Activated CD4-positive, alpha-beta T cell treated with anti-CD3 and anti-CD28 coated beads for 36 hours (primary cell): ENCODE data around the gene RNPS1. TPM values are rescaled to one million over a fixed set of nuclear protein-coding genes. Genes with fewer than 3 reads are reported as not detected.
"Not testable (repeated sequence)": the region's sequence is repeated elsewhere in the genome, so short reads cannot be mapped to it uniquely, and the experiment has no call there.

ENCODE experiments used
- ATAC-seq: fragments of 200-7000 bp; cut with Tn5 transposase; one replicate; pipeline ENCODE4 v1.10.0; 2021; ENCODE audit warnings: mild to moderate bottlenecking, moderate library complexity
- CTCF ChIA-PET: fragments of 350-600 bp; sonication (Branson Sonifier 250); formaldehyde crosslinking; loops from one replicate; lab custom pipeline; 2021; ENCODE audit warnings: antibody characterized with exemption; lab: Charles Lee
- POLR2A ChIA-PET: fragments of 350-600 bp; sonication (Branson Sonifier 250); formaldehyde crosslinking; loops from one replicate; lab custom pipeline; 2021; ENCODE audit warnings: antibody characterized with exemption, inconsistent platforms; lab: Charles Lee
- DNase-seq: peaks from one replicate; pipeline ENCODE4 v3.0.0-alpha.2; 2020
- H3K27ac Mint-ChIP-seq: one replicate; pipeline ENCODE4 v1.8.0; 2021; ENCODE audit warnings: mixed read lengths
- H3K27me3 Mint-ChIP-seq: one replicate; pipeline ENCODE4 v1.8.0; 2021; ENCODE audit warnings: mixed read lengths
- H3K36me3 Mint-ChIP-seq: one replicate; pipeline ENCODE4 v1.8.0; 2021; ENCODE audit warnings: low read depth, mixed read lengths
- H3K4me1 Mint-ChIP-seq: one replicate; pipeline ENCODE4 v1.8.0; 2021; ENCODE audit warnings: mixed read lengths
- H3K4me3 Mint-ChIP-seq: one replicate; pipeline ENCODE4 v1.8.0; 2021; ENCODE audit warnings: mild to moderate bottlenecking, moderate library complexity, mixed read lengths
- H3K9me3 Mint-ChIP-seq: one replicate; pipeline ENCODE4 v1.8.0; 2021; ENCODE audit warnings: low read depth, mixed read lengths
- intact Hi-C, 2 experiments: fragments of 100-400 bp; cut with DNase I in 1 of 2; cut with micrococcal nuclease in 1 of 2; formaldehyde crosslinking; loops; one replicate each; pipeline versions ENCODE4 v1.14.2 to v1.15.1; 2022 to 2024; cut with DNase I, micrococcal nuclease
- total RNA-seq, 2 experiments: library from RNA; stranded (reverse); gene quantifications; one replicate each; pipeline ENCODE4 v1.2.3, GENCODE V29; 2021

The RNPS1 gene
- total RNA-seq, 2 experiments from 2014 or later = 327 to 445 TPM

DNA sequence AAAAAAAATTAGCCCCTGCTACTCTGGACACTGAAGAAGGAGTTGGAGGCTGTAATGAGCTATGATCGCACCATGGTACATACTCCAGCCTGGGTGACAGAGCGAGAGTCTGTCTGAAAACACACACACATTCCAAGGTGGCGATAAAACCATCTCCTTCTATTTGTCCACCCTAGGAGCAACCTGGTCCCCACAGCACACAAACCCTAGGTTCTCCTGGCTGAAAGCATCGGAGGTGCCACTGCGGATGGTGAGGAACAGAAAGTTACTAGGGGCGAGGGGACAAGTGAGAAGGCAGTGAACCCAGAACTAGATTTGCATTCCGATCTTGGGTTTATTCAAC lies 15.1 kb downstream of the RNPS1 start:
- H3K4me1 Mint-ChIP-seq = peaks cover 5% of the 10 kb centered on the region
- intact Hi-C loops = loop anchor here (2.0 to 5.0 kb wide), 3 partner anchors 16 to 175 kb away; partner anchors contain the start of genes CCNF (in 1 of the 2) and RNPS1 (in 1 of the 2)
- H3K27ac Mint-ChIP-seq = no peak overlapping the region
- ATAC-seq (no peak), DNase-seq (no peak)
- no peak overlapping the region for H3K4me3 Mint-ChIP-seq
- H3K9me3 Mint-ChIP-seq = no peaks in the 10 kb centered on the region
- ChIA-PET POLR2A (interaction anchor here (0.6 to 2.4 kb wide), 5 partner anchors 10 to 276 kb away, joined by 5 to 27 read pairs (median 11); partner anchors contain the start of genes PGP, TRAF7 and TSC2), CTCF (interaction anchor here (1.3 to 1.5 kb wide), 3 partner anchors 10 to 58 kb away, joined by 5 to 10 read pairs (median 5); no protein-coding TSS in a partner anchor)
- H3K27me3 Mint-ChIP-seq = no peaks in the 10 kb centered on the region
- peaks cover 56% of the 10 kb centered on the region for H3K36me3 Mint-ChIP-seq

DNA sequence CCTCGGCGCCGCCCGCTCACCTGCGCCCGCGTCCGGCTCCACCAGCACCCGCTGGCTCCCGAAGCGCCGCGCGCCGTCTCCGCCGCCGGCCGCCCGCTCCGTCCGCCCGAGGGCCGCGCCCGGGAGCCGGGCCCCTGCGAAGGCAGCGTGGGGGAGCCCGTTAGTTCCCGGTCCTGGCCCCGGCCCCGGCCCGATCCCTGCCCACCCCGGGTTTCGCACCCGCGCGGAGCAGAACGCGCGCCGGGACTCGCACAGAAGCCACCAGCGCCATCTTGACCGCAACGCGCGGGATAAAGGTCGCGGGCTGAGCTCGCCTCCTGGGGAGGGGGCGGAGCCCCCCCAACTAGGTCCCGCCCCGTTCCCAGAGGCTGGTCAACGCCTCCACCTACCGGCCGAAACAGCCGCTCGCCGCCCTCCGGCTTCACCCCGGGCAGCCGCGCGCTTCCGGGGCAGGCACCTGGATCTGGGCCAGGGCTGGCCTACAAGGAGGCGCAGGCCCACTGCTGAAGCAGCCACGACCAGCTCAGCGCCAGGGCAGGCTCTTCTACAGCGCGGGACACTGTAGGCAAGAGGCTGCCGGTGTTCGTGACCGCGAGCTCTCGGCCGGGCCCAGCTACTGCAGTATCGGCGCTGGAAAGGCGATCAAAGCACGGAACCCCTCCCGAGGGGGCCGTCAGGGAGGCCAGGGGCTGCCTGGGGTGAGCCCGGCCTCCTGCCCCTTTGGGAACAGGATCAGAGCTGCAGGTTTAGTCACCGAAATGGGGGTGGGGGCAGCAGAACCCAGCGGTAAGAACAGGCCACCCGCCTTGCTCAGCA lies 16.4 kb downstream of the RNPS1 start, which contains the start of gene ECI1:
ECI1 (minus strand) TSS at position 292 of the 816 bp plus-strand sequence; CDS start at position 271, 21 bp downstream.
- ATAC-seq = peak; percentile 87
- peaks cover 5% of the 10 kb centered on the region for H3K4me1 Mint-ChIP-seq
- POLR2A ChIA-PET = interaction anchor here (0.5 to 2.4 kb wide), 10 partner anchors 8 to 503 kb away, joined by 3 to 27 read pairs (median 4); partner anchors contain the start of genes PGP and TRAF7
- intact Hi-C loops = loop anchor here (1.0 to 5.0 kb wide), 11 partner anchors 12 to 228 kb away; partner anchors contain the start of genes E4F1 (in 2 of the 2), RNPS1 (in 2 of the 2), ABCA3 (in 1 of the 2) and CCNF (in 1 of the 2)
- H3K27me3 Mint-ChIP-seq = no peaks in the 10 kb centered on the region
- peak within 1 kb of the TSS; percentile 90 for H3K27ac Mint-ChIP-seq
- CTCF ChIA-PET = interaction anchor here (0.7 to 1.5 kb wide), 5 partner anchors 11 to 236 kb away, joined by 3 to 10 read pairs (median 5); no protein-coding TSS in a partner anchor
- peaks cover 48% of the 10 kb centered on the region for H3K36me3 Mint-ChIP-seq
- H3K4me3 Mint-ChIP-seq = peak within 1 kb of the TSS; percentile 90
- peak; percentile 92 for DNase-seq
- no peaks in the 10 kb centered on the region for H3K9me3 Mint-ChIP-seq

DNA sequence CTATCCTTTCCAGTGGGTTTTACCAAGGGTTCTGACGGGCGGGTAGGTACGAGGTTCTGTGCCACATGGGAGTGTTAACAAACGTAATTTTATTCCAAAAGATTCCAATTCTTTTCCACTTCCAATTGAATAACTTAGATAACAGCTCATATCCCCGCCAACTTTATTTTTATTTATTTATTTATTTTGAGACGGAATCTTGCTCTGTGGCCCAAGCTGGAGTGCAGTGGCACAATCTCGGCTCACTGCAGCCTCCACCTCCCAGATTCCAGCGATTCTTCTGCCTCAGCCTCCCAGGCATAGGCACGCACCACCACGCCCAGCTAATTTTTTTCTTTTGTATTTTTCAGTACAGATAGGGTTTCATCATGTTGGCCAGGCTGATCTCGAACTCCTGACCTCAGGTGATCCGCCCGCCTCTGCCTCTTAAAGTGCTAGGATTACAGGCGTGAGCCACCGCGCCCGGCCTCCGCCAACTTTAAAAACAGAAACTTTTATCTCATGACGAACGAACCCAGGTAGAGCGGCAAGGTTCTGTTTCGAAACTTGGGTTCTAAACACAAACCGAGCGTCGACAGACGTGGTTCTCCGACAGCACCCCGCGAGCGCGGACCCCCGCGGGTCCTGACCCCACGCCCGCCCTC lies 17.2 kb downstream of the RNPS1 start:
- Mint-ChIP-seq H3K27me3 (no peaks in the 10 kb centered on the region), H3K4me1 (peaks cover 5% of the 10 kb centered on the region), H3K36me3 (peaks cover 43% of the 10 kb centered on the region), H3K4me3 (peak overlapping the region; percentile 90), H3K9me3 (no peaks in the 10 kb centered on the region), H3K27ac (peak overlapping the region; percentile 90)
- ChIA-PET CTCF (interaction anchor here (1.0 to 1.3 kb wide), 2 partner anchors 12 to 29 kb away, joined by 3 to 5 read pairs; no protein-coding TSS in a partner anchor), POLR2A (interaction anchor here (1.5 to 2.4 kb wide), 4 partner anchors 12 to 95 kb away, joined by 4 to 27 read pairs (median 10); partner anchors contain the start of genes PGP and TRAF7)
- ATAC-seq = peak; percentile 3
- intact Hi-C loops = loop anchor here (1.0 to 5.0 kb wide), 10 partner anchors 13 to 227 kb away; partner anchors contain the start of genes E4F1 (in 2 of the 2), ABCA3 (in 1 of the 2), CCNF (in 1 of the 2) and MLST8 (in 1 of the 2)
- peak; percentile 69 for DNase-seq

DNA sequence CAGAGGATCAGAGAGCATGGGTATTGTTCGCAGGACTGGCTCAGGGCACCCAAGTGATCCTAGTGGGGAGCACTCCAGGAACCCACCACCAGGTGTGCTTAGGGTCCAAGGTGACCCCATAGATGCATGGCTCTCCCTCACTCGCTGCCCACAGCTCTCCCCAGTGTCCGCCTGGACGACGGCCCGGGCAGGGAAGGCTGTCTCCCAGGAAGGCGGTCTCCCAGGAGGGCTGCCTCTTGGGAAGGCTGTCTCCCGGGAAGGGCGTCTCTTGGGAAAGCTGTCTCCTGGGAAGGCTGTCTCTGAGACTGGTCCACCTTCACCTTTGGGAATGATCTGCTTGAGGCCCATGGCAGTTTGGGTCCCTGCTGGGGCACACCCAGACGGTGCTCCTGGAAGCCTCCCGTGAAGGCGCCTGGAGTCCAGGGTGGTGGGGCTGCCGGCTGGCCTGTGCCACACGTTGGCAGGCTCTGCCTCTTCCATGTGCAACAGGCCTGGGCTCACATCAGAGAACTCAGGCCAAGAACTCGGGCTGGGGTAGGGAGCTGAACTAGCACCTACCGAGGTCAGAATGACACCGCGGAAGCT lies 21.5 kb downstream of the RNPS1 start:
- H3K27ac Mint-ChIP-seq = no peak overlapping the region
- no peaks in the 10 kb centered on the region for H3K27me3 Mint-ChIP-seq
- CTCF ChIA-PET = interaction anchor here (0.6 to 0.7 kb wide), 2 partner anchors 8 to 198 kb away, joined by 3 read pairs; partner anchors contain the start of gene TSC2
- POLR2A ChIA-PET = interaction anchor here (1.0 kb wide), 1 partner anchor 13 kb away, joined by 3 read pairs; no protein-coding TSS in a partner anchor
- H3K36me3 Mint-ChIP-seq = peaks cover 19% of the 10 kb centered on the region
- intact Hi-C loops = no loop called here
- no peaks in the 10 kb centered on the region for H3K9me3 Mint-ChIP-seq
- H3K4me1 Mint-ChIP-seq = peaks cover 2% of the 10 kb centered on the region
- H3K4me3 Mint-ChIP-seq = no peak overlapping the region
- ATAC-seq = no peak
- no peak for DNase-seq

DNA sequence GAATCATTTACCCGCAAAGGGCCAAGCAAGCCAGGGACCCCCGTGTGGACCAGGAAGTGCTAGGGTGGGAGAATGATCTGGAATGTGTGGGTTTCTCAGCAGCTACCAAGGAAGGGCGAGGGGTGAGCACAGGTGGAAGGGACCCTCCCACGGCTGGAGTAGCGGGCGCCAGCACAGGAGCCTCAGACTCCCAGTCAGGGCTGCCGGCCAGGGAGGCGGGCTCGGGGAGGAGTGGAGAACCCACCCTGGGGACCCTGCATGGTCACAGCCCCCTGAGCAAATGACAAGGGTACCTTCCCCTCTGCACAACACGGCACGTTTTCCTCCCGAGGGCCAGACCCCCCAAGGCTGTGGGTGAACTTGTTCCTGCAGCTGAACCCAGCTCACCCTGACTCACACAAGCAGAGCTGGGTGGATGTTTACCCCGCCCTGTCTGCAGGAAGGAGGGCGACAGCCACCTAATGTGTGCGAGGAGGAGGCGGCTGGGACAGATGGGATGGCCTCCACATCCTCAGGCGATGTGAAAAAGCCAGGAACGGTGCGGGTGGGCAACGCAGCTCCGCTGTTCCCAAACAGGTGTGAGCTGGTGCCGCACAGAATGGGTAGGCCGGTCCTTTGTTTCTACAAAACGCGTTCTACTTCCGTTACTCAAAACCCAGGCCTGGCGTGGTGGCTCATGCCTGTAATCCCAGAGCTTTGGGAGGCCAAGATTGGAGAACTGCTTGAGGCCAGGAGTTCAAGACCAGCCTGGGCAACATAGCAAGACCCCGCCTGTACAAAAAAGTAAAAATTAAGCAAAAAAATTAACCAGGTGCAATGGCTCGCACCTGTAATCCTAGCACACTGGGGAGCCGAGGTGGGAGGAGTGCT lies 22.8 kb downstream of the RNPS1 start:
- peaks cover 15% of the 10 kb centered on the region for H3K36me3 Mint-ChIP-seq
- H3K4me1 Mint-ChIP-seq = no peaks in the 10 kb centered on the region
- H3K9me3 Mint-ChIP-seq = no peaks in the 10 kb centered on the region
- ChIA-PET CTCF (no interaction called here), POLR2A (no interaction called here)
- H3K27me3 Mint-ChIP-seq = no peaks in the 10 kb centered on the region
- intact Hi-C loops = no loop called here
- H3K27ac Mint-ChIP-seq = no peak overlapping the region
- ATAC-seq (no peak), DNase-seq (no peak)
- H3K4me3 Mint-ChIP-seq = no peak overlapping the region

DNA sequence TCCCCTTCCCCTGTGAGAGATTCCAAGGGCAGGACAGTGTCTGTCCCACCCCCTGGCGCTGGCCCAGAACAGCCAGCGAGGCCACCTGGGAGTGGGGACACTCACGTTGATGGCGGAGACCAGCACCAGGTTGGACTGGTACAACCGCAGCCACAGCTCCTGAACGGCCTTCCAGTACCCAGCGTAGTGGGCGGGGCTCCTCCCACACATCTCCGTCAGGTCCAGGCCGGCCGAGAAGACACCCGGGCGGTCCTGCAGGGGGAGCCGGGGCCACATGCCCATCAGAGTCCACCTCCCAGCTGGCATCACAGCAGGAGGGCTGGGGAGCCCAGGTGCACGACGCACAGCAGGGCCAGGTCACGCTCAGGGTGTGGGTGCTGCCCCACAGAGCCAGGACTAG lies 23.6 kb downstream of the RNPS1 start:
- H3K9me3 Mint-ChIP-seq = no peaks in the 10 kb centered on the region
- no peaks in the 10 kb centered on the region for H3K27me3 Mint-ChIP-seq
- CTCF ChIA-PET = no interaction called here
- H3K4me3 Mint-ChIP-seq = no peak overlapping the region
- no peak overlapping the region for H3K27ac Mint-ChIP-seq
- ATAC-seq (no peak), DNase-seq (no peak)
- H3K4me1 Mint-ChIP-seq = no peaks in the 10 kb centered on the region
- intact Hi-C loops = no loop called here
- POLR2A ChIA-PET = no interaction called here
- H3K36me3 Mint-ChIP-seq = peaks cover 15% of the 10 kb centered on the region

DNA sequence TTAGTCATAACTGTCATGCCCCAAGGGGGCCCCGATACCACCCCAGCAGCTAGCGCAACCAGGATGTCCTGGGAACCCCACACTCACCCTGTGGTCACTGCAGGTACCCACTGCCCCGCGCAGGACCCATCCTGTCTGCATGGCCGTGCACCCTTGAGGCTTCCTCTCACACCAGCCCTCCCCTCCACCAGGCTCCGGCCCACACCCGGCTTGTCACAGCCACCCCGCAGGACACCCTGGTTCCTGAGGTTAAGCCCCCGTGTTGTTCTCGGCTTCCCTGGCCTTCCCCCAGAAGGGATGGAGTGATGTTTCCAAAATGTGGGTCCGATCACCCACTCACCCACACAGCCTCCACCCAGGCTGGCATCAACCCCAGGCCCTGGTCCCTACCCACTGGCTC lies 24.1 kb downstream of the RNPS1 start:
- no peak overlapping the region for H3K27ac Mint-ChIP-seq
- ChIA-PET POLR2A (no interaction called here), CTCF (interaction anchor here (1.0 kb wide), 1 partner anchor 49 kb away, joined by 3 read pairs; no protein-coding TSS in a partner anchor)
- H3K4me3 Mint-ChIP-seq = no peak overlapping the region
- ATAC-seq = no peak
- H3K27me3 Mint-ChIP-seq = no peaks in the 10 kb centered on the region
- no peaks in the 10 kb centered on the region for H3K4me1 Mint-ChIP-seq
- intact Hi-C loops = no loop called here
- H3K36me3 Mint-ChIP-seq = peaks cover 15% of the 10 kb centered on the region
- no peaks in the 10 kb centered on the region for H3K9me3 Mint-ChIP-seq
- no peak for DNase-seq

DNA sequence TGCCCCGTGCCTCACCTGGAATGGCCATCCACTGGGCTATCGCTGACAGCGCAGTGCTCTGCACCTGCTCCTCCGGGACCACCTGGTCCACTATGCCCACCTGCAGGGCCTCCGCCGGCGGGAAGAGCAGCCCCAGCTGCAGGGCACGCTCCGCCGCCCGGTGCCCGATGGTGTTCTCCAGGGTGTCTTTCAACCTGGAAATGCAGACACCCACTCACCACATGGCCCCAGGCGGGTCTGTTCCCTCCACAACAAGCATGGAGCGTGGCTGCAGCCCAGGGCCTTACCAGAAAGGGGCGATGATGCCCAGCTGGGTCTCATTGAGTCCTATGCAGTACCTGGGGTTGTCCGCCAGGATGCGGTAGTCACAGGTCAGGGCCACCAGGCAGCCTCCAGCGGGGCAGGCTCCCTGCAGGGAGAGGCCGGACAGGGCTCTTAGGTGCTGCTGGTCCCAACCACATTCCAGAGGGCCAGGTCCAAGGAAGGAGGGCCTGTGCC lies 24.8 kb downstream of the RNPS1 start:
- Mint-ChIP-seq H3K36me3 (peaks cover 10% of the 10 kb centered on the region), H3K4me1 (no peaks in the 10 kb centered on the region), H3K4me3 (no peak overlapping the region), H3K27ac (no peak overlapping the region), H3K9me3 (no peaks in the 10 kb centered on the region), H3K27me3 (no peaks in the 10 kb centered on the region)
- ATAC-seq = no peak
- ChIA-PET CTCF (interaction anchor here (1.0 kb wide), 1 partner anchor 49 kb away, joined by 3 read pairs; no protein-coding TSS in a partner anchor), POLR2A (interaction anchor here (0.6 kb wide), 1 partner anchor 21 kb away, joined by 3 read pairs; no protein-coding TSS in a partner anchor)
- DNase-seq = no peak
- intact Hi-C loops = no loop called here

DNA sequence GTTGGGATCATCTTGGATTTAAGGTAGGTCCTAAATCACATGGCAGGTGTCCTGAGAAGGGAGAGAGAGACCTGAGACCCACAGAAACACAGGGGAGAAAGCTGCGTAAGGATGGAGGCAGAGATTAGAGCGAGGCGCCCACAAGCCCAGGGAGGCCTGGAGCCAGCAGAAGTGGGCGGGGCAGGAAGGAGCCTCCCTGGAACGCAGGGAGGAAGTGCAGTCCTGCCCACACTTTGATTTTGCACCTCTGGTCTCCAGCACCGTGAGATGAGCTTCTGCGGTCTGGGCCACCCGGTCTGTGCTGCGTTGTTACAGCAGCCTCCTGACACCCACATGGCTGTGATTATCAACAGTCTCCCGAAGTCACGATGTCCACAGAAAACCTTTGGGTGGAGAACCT lies 25.3 kb downstream of the RNPS1 start:
- Mint-ChIP-seq H3K4me3 (no peak overlapping the region), H3K9me3 (no peaks in the 10 kb centered on the region), H3K4me1 (no peaks in the 10 kb centered on the region), H3K36me3 (peaks cover 8% of the 10 kb centered on the region), H3K27ac (no peak overlapping the region), H3K27me3 (no peaks in the 10 kb centered on the region)
- DNase-seq (no peak), ATAC-seq (no peak)
- POLR2A ChIA-PET = interaction anchor here (0.6 to 1.0 kb wide), 2 partner anchors 9 to 20 kb away, joined by 3 read pairs; no protein-coding TSS in a partner anchor
- intact Hi-C loops = no loop called here
- CTCF ChIA-PET = interaction anchor here (1.0 kb wide), 1 partner anchor 48 kb away, joined by 3 read pairs; no protein-coding TSS in a partner anchor

DNA sequence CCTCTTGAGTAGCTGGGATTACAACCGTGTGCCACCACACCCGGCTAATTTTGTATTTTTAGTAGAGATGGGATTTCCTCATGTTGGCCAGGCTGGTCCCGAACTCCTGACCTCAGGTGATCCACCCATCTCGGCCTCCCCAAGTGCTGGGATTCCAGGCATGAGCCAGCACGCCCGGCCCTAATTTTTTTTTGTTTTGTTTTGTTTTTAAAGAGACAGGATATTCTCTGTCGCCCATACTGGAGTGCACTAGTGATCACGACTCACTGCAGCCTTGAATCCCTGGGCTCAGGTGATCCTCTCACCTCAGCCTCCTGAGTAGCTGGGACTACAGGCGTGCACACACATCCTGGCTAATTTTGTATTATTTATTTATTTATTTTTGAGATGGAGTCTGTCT lies 27.6 kb downstream of the RNPS1 start:
- H3K9me3 Mint-ChIP-seq, H3K4me1 Mint-ChIP-seq, H3K27ac Mint-ChIP-seq, H3K27me3 Mint-ChIP-seq, POLR2A ChIA-PET, H3K36me3 Mint-ChIP-seq, DNase-seq, ATAC-seq, intact Hi-C loops, H3K4me3 Mint-ChIP-seq, CTCF ChIA-PET: not testable (repeated sequence)
